HL-60 (cell line): Measurements from ENCODE around the gene OR2T10.
"Not testable (repeated sequence)": the region's sequence is repeated elsewhere in the genome, so short reads cannot be mapped to it uniquely, and the experiment has no call there.

Experiments
- DNase-seq, 2 experiments: peaks; one replicate each; pipeline ENCODE4 v3.0.0-alpha.2; 2010 to 2020; ENCODE audit warnings: low read depth in 1 of 2, low spot score in 1 of 2
- H3K27ac ChIP-seq: fragments of 250-450 bp; sonication (Bioruptor Pico); replicated peaks from 2 replicates; pipeline ENCODE4 v1.5.1; 2020; ENCODE audit warnings: mild to moderate bottlenecking, moderate library complexity
- H3K27me3 ChIP-seq: fragments of 250-450 bp; sonication (Bioruptor Pico); 2 replicates; pipeline ENCODE4 v1.5.1; 2021; ENCODE audit warnings: mild to moderate bottlenecking, moderate library complexity; ENCODE audit not compliant: insufficient read depth, poor library complexity, severe bottlenecking
- H3K4me3 ChIP-seq: replicated peaks from 2 replicates; pipeline ENCODE4 v1.5.1; 2011; ENCODE audit warnings: mild to moderate bottlenecking, control low read depth, low read length; ENCODE audit not compliant: insufficient read depth
- CTCF ChIP-seq: IDR thresholded peaks from one replicate; pipeline ENCODE4 v1.5.1; 2011; ENCODE audit warnings: low read length, control low read depth, inconsistent platforms; ENCODE audit not compliant: insufficient read depth
- GABPA ChIP-seq: IDR thresholded peaks from 2 replicates; pipeline ENCODE4 v1.6.1; 2012; ENCODE audit warnings: low read depth
- POLR2AphosphoS5 ChIP-seq: IDR thresholded peaks from 2 replicates; pipeline ENCODE4 v1.6.1; 2012; ENCODE audit warnings: low read depth
- REST ChIP-seq: IDR thresholded peaks from 2 replicates; pipeline ENCODE4 v1.6.1; 2012; ENCODE audit warnings: low read depth; ENCODE audit not compliant: insufficient replicate concordance
- SPI1 ChIP-seq: IDR thresholded peaks from 2 replicates; pipeline ENCODE4 v1.6.1; 2012; ENCODE audit warnings: low read depth, mild to moderate bottlenecking, borderline replicate concordance

OR2T10 gene

GRCh38 chr1:248589334-248589733 lies 8.2 kb downstream of the OR2T10 start:
- H3K4me3 ChIP-seq, result no peak overlapping the region
- DNase-seq, result no peak

GRCh38 chr1:248585266-248585665 lies 12.2 kb downstream of the OR2T10 start:
- TF ChIP-seq GABPA (no peak), REST (no peak), POLR2AphosphoS5 (no peak), SPI1 (no peak), CTCF (no peak)

More at GRCh38 chr1:248589334-248589733, 8.2 kb downstream of the OR2T10 start:
- TF ChIP-seq GABPA (no peak), POLR2AphosphoS5 (no peak), CTCF (no peak), REST (no peak), SPI1 (no peak)
- Histone ChIP-seq H3K27ac (no peak overlapping the region), H3K27me3 (peaks cover 3% of the 10 kb centered on the region)

GRCh38 chr1:248576260-248576980 lies 21.1 kb downstream of the OR2T10 start:
- H3K4me3 ChIP-seq, result no peak overlapping the region
- H3K27me3 ChIP-seq, result no peaks in the 10 kb centered on the region
- TF ChIP-seq POLR2AphosphoS5 (no peak), SPI1 (no peak), REST (no peak)
- no peak overlapping the region for H3K27ac ChIP-seq
- no peak for DNase-seq

More at GRCh38 chr1:248585266-248585665, 12.2 kb downstream of the OR2T10 start:
- Histone ChIP-seq H3K27ac (no peak overlapping the region), H3K27me3 (peaks cover 3% of the 10 kb centered on the region), H3K4me3 (no peak overlapping the region)
- no peak for DNase-seq

GRCh38 chr1:248574657-248575056 lies 22.8 kb downstream of the OR2T10 start, which contains the start of gene OR2T34:
Gene OR2T34 (minus strand): TSS chr1:248574757. CDS start chr1:248574757, 0 bp downstream.
- not testable (repeated sequence) for H3K27me3 ChIP-seq, H3K27ac ChIP-seq, DNase-seq, H3K4me3 ChIP-seq

GRCh38 chr1:248573856-248574255 lies 23.6 kb downstream of the OR2T10 start:
- H3K27ac ChIP-seq, H3K4me3 ChIP-seq, H3K27me3 ChIP-seq, DNase-seq: not testable (repeated sequence)

- DNase-seq, H3K4me3 ChIP-seq, H3K27me3 ChIP-seq, H3K27ac ChIP-seq: not testable (repeated sequence)
These were observed 25.5 kb downstream of the OR2T10 start for GRCh38 chr1:248572049-248572448.

GRCh38 chr1:248570811-248571210 lies 26.7 kb downstream of the OR2T10 start:
- H3K4me3 ChIP-seq, H3K27ac ChIP-seq, DNase-seq, H3K27me3 ChIP-seq: not testable (repeated sequence)
